Glutamatergic neuron (in vitro differentiated cells): ENCODE data around the gene ANKRD55. TPM values are rescaled to one million over a fixed set of nuclear protein-coding genes. Genes with fewer than 3 reads are reported as not detected.
"Not testable (repeated sequence)": the region's sequence is repeated elsewhere in the genome, so short reads cannot be mapped to it uniquely, and the experiment has no call there.

Experiments used
- DNase-seq: peaks from one replicate; pipeline ENCODE4 v3.0.0; 2022
- H3K27ac Mint-ChIP-seq: one replicate; pipeline ENCODE4 v1.8.0; 2020; ENCODE audit warnings: mild to moderate bottlenecking, mixed read lengths, inconsistent platforms; ENCODE audit not compliant: unreplicated experiment
- H3K27me3 Mint-ChIP-seq: one replicate; pipeline ENCODE4 v1.8.0; 2020; ENCODE audit warnings: mild to moderate bottlenecking, moderate library complexity, mixed read lengths, inconsistent platforms; ENCODE audit not compliant: unreplicated experiment
- H3K36me3 Mint-ChIP-seq: one replicate; pipeline ENCODE4 v1.8.0; 2020; ENCODE audit warnings: mild to moderate bottlenecking, mixed read lengths, inconsistent platforms; ENCODE audit not compliant: unreplicated experiment
- H3K4me1 Mint-ChIP-seq: one replicate; pipeline ENCODE4 v1.8.0; 2020; ENCODE audit warnings: mild to moderate bottlenecking, low read depth, mixed read lengths, inconsistent platforms; ENCODE audit not compliant: unreplicated experiment
- H3K4me3 Mint-ChIP-seq: one replicate; pipeline ENCODE4 v1.8.0; 2020; ENCODE audit warnings: mild to moderate bottlenecking, mixed read lengths, inconsistent platforms; ENCODE audit not compliant: unreplicated experiment
- H3K9me3 Mint-ChIP-seq: one replicate; pipeline ENCODE4 v1.8.0; 2020; ENCODE audit warnings: mild to moderate bottlenecking, moderate library complexity, mixed read lengths, inconsistent platforms; ENCODE audit not compliant: unreplicated experiment
- total RNA-seq: library from RNA; stranded (reverse); fragmentation: NEBNext Ultra II Directional; extraction: Animal tissue kit (Norgen Biotek cat#: 25700); gene quantifications from one replicate; pipeline ENCODE4 v1.2.1, GENCODE V29; 2021; ENCODE audit not compliant: unreplicated experiment
- TF ChIP-seq, protein P1 (sequence below): fragments of 200-600 bp; sonication (generic); IDR thresholded peaks from one replicate; pipeline ENCODE4 v1.5.0; 2021; ENCODE audit not compliant: partially characterized antibody, unreplicated experiment

Gene ANKRD55
- total RNA-seq, 1 donor from 2014 or later = not detected

DNA sequence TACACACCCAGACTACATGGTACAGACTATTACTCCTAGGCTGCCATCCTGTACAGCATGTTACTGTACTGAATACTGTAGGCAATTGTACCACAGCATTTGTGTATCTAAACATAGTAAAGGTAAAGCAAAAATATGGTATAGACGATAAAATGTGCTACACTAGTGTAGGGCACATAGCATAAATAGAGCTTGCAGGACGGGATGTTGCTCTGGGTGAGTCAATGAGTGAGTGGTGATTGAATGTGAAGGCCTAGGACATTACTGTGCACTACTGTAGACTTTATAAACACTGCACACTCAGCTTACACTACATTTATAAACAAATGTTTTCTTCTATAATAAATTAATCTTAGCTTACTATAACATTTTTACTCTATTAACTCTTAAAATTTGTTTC lies 25.6 kb downstream of the ANKRD55 start:
- Mint-ChIP-seq H3K27me3 (peaks cover 1% of the 10 kb centered on the region), H3K36me3 (no peaks in the 10 kb centered on the region), H3K9me3 (no peaks in the 10 kb centered on the region), H3K4me1 (no peaks in the 10 kb centered on the region), H3K27ac (no peak overlapping the region), H3K4me3 (no peak overlapping the region)
- no peak for DNase-seq
- TF ChIP-seq, protein P1, sequence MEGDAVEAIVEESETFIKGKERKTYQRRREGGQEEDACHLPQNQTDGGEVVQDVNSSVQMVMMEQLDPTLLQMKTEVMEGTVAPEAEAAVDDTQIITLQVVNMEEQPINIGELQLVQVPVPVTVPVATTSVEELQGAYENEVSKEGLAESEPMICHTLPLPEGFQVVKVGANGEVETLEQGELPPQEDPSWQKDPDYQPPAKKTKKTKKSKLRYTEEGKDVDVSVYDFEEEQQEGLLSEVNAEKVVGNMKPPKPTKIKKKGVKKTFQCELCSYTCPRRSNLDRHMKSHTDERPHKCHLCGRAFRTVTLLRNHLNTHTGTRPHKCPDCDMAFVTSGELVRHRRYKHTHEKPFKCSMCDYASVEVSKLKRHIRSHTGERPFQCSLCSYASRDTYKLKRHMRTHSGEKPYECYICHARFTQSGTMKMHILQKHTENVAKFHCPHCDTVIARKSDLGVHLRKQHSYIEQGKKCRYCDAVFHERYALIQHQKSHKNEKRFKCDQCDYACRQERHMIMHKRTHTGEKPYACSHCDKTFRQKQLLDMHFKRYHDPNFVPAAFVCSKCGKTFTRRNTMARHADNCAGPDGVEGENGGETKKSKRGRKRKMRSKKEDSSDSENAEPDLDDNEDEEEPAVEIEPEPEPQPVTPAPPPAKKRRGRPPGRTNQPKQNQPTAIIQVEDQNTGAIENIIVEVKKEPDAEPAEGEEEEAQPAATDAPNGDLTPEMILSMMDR = no peak

DNA sequence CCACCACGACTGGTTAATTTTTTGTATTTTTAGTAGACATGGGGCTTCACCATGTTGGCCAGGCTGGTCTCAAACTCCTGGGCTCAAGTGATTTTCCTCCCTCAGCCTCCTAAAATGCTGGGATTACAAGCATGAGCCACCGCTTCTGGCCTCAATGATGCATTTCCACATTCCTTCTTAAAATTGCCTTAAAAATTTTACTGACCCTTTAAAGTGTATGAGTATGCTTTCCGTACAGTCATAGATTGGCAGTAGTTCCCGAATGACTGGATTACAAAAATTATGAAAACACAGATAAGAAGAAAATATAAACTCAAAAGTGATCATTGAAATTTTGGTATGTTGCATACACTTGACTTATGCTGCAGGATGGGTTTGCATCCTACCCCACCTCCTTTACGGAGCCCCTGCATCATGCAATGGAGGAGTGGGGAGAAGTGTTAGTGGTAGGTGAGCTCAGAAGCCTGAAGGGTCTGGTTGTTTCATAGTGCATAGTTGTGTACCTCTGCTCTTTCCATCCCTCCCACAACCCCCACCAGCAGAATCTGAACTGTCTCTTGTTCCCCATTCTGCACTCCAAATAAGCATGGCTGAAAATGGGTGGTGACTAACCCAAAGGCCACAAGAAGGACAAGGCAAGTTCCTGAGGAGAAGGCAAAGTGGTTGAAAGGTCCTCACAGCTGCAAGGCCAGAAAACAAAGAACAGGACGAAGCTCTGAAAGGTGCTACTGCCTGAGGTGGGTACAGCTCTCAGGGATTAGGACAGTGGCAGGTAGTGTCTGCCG lies 26.8 kb downstream of the ANKRD55 start:
- Mint-ChIP-seq H3K4me3 (no peak overlapping the region), H3K4me1 (no peaks in the 10 kb centered on the region), H3K9me3 (no peaks in the 10 kb centered on the region), H3K27ac (no peak overlapping the region), H3K27me3 (peaks cover 1% of the 10 kb centered on the region), H3K36me3 (no peaks in the 10 kb centered on the region)
- no peak for DNase-seq
- TF ChIP-seq, protein P1 = no peak

DNA sequence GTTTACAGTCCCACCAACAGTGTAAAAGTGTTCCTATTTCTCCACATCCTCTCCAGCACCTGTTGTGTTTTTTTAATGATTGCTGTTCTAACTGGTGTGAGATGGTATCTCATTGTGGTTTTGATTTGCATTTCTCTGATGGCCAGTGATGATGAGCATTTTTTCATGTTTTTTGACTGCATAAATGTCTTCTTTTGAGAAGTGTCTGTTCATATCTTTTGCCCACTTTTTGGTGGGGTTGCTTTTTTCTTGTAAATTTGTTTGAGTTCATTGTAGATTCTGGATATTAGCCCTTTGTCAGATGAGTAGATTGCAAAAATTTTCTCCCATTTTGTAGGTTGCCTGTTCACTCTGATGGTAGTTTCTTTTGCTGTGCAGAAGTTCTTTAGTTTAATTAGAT lies 29.2 kb downstream of the ANKRD55 start:
- not testable (repeated sequence) for H3K4me3 Mint-ChIP-seq, DNase-seq, H3K36me3 Mint-ChIP-seq, H3K9me3 Mint-ChIP-seq, H3K27ac Mint-ChIP-seq, H3K4me1 Mint-ChIP-seq, H3K27me3 Mint-ChIP-seq

DNA sequence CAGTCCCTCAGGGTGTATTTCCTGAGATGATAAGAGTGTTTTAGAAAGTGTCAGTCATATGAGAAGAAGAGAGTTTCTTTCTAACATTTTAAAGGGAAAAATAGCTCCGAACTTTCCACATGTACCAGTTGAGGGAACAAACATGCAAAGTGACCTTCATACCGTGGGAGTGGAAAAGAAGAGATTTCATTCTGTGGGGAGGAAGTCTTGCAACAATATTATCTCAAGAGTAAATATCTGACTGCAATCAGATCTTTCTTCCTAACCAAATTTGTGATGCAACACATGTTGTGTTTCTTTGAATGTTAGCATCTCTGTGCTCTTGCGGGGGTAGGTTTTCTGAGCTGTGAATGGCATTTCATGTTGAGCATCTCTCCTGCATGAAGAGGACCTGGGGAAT lies 30.6 kb downstream of the ANKRD55 start:
- TF ChIP-seq, protein P1 = no peak

DNA sequence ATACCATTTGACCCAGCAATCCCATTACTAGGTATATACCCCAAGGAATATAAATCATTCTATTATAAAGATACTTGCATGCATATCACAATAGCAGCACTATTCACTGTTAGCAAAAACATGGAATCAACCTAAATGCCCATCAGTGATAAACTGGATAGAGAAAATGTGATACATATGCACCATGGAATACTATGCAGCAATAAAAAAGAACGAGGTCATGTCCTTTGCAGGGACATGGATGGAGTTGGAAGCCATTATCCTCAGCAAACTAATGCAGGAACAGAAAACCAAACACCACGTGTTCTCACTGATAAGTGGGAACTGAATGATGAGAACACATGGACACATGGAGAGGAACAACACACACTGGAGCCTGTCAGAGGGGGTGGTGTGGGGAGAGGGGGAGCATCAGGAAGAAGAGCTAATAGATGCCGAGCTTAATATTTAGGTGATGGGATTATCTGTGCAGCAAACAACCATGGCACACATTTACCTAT lies 31.3 kb downstream of the ANKRD55 start:
- not testable (repeated sequence) for H3K27ac Mint-ChIP-seq, H3K4me3 Mint-ChIP-seq, H3K27me3 Mint-ChIP-seq, DNase-seq, H3K36me3 Mint-ChIP-seq, H3K4me1 Mint-ChIP-seq, H3K9me3 Mint-ChIP-seq

More for the DNA sequence above, 30.6 kb downstream of the ANKRD55 start:
- H3K9me3 Mint-ChIP-seq = no peaks in the 10 kb centered on the region
- DNase-seq = no peak
- H3K27ac Mint-ChIP-seq = no peak overlapping the region
- H3K27me3 Mint-ChIP-seq = no peaks in the 10 kb centered on the region
- no peaks in the 10 kb centered on the region for H3K4me1 Mint-ChIP-seq
- H3K4me3 Mint-ChIP-seq = no peak overlapping the region
- H3K36me3 Mint-ChIP-seq = no peaks in the 10 kb centered on the region

DNA sequence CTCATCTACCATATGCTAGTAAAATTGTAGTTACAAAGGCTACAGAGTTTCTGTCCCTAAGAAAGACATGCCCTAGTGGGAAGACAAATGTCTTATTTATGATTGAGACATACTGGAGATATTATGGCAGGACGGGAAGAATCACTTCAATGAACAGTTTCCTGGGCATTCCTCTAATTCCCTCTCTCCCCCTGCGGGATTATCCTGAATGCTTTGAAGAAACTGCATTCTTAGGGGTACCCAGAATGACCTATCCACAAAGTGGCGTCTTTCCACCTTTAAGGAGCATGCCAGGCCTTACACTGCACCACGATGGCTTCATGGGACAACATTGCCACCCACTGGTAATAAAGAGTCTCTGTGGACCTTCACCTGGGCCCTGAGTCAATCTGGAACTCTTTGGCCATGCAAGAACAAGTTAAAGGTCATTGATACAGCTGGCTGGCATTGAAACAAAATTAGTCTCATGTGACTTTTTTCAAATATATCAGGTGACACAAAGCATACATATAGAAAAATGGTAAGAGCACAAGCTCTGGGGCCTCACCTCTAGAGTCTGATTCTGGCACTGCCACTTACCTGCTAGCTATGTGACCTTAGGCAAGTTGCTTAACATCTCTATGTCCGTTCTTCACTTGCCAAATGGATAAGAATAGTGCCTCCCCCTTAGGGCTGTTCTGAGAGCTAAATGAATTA lies 32.0 kb downstream of the ANKRD55 start:
- Mint-ChIP-seq H3K27ac (no peak overlapping the region), H3K36me3 (no peaks in the 10 kb centered on the region), H3K9me3 (no peaks in the 10 kb centered on the region), H3K27me3 (no peaks in the 10 kb centered on the region), H3K4me1 (no peaks in the 10 kb centered on the region), H3K4me3 (no peak overlapping the region)
- TF ChIP-seq, protein P1 = no peak
- peak; percentile 22 for DNase-seq
